Mesenchymal stem cell (in vitro differentiated cells and primary cell): ENCODE results near the gene PHKG1.
"Not testable (repeated sequence)": the region's sequence is repeated elsewhere in the genome, so short reads cannot be mapped to it uniquely, and the experiment has no call there.

Experiments
- DNase-seq: peaks from one replicate; pipeline ENCODE4 v3.0.0-alpha.2; 2013
- H2AFZ ChIP-seq: one replicate; pipeline ENCODE4 v1.6.1; 2013; ENCODE audit warnings: low read depth, mild to moderate bottlenecking, control low read depth, inconsistent platforms, low read length, moderate library complexity
- H2AK5ac ChIP-seq: 2 replicates; pipeline ENCODE4 v1.6.1; 2013; ENCODE audit warnings: low read length, moderate library complexity, mild to moderate bottlenecking, inconsistent platforms; ENCODE audit not compliant: severe bottlenecking
- H2BK120ac ChIP-seq: one replicate; pipeline ENCODE4 v1.6.1; 2013; ENCODE audit warnings: low read depth, mild to moderate bottlenecking, inconsistent platforms, low read length, moderate library complexity
- H2BK12ac ChIP-seq, 2 experiments: one replicate each; pipeline ENCODE4 v1.6.1; 2013; ENCODE audit warnings: inconsistent platforms in 2 of 2, low read length in 2 of 2, mild to moderate bottlenecking in 2 of 2, moderate library complexity in 2 of 2, control low read depth in 1 of 2
- H2BK15ac ChIP-seq: one replicate; pipeline ENCODE4 v1.6.1; 2013; ENCODE audit warnings: mild to moderate bottlenecking, low read depth, inconsistent platforms; ENCODE audit not compliant: poor library complexity, severe bottlenecking
- H2BK5ac ChIP-seq: 2 replicates; pipeline ENCODE4 v1.6.1; 2013; ENCODE audit warnings: low read depth, mild to moderate bottlenecking, low read length, control low read depth, inconsistent platforms; ENCODE audit not compliant: poor library complexity, severe bottlenecking
- H3K14ac ChIP-seq, 2 experiments: one replicate each; pipeline ENCODE4 v1.6.1; 2013; ENCODE audit warnings: inconsistent platforms in 2 of 2, low read length in 2 of 2, control low read depth in 1 of 2, mild to moderate bottlenecking in 1 of 2, moderate library complexity in 1 of 2
- H3K18ac ChIP-seq, 2 experiments: one replicate each; pipeline ENCODE4 v1.6.1; 2013; ENCODE audit warnings: inconsistent platforms in 2 of 2, low read length in 2 of 2, control low read depth in 1 of 2, low read depth in 1 of 2, mild to moderate bottlenecking in 1 of 2
- H3K23ac ChIP-seq, 2 experiments: one replicate each; pipeline ENCODE4 v1.6.1; 2013; ENCODE audit warnings: inconsistent platforms in 2 of 2, low read length in 2 of 2, mild to moderate bottlenecking in 2 of 2, moderate library complexity in 2 of 2, control low read depth in 1 of 2
- H3K27ac ChIP-seq: 2 replicates; pipeline ENCODE4 v1.5.1; 2013; ENCODE audit warnings: mild to moderate bottlenecking, moderate library complexity, low read length, control low read depth, inconsistent platforms; ENCODE audit not compliant: poor library complexity, severe bottlenecking
- H3K27me3 ChIP-seq, 2 experiments: 2 replicates each; pipeline versions ENCODE4 v1.6.1 to v1.7.0; 2013; ENCODE audit warnings: low read length in 2 of 2, mild to moderate bottlenecking in 2 of 2, moderate library complexity in 2 of 2, control low read depth in 1 of 2, inconsistent platforms in 1 of 2; ENCODE audit not compliant: control insufficient read depth in 1 of 2, insufficient read depth in 1 of 2
- H3K36me3 ChIP-seq, 2 experiments: 2 replicates each; pipeline versions ENCODE4 v1.6.1 to v1.7.0; 2013; ENCODE audit warnings: low read length in 2 of 2, control low read depth in 1 of 2, inconsistent platforms in 1 of 2, low read depth in 1 of 2, mild to moderate bottlenecking in 1 of 2; ENCODE audit not compliant: insufficient read depth in 2 of 2, control insufficient read depth in 1 of 2
- H3K4ac ChIP-seq, 2 experiments: one replicate each; pipeline ENCODE4 v1.6.1; 2013; ENCODE audit warnings: inconsistent platforms in 2 of 2, low read length in 2 of 2, mild to moderate bottlenecking in 2 of 2, moderate library complexity in 2 of 2, control low read depth in 1 of 2, low read depth in 1 of 2
- H3K4me1 ChIP-seq: 2 replicates; pipeline ENCODE4 v1.6.1; 2013; ENCODE audit warnings: low read depth, low read length, control low read depth; ENCODE audit not compliant: control insufficient read depth, insufficient read depth
- H3K4me2 ChIP-seq: 2 replicates; pipeline ENCODE4 v1.6.1; 2013; ENCODE audit warnings: low read length, mild to moderate bottlenecking, inconsistent platforms; ENCODE audit not compliant: poor library complexity, severe bottlenecking
- H3K4me3 ChIP-seq, 2 experiments: 2 replicates each; pipeline versions ENCODE4 v1.5.1 to v1.7.0; 2013; ENCODE audit warnings: low read length in 2 of 2, mild to moderate bottlenecking in 2 of 2, control low read depth in 1 of 2, low read depth in 1 of 2; ENCODE audit not compliant: insufficient read depth in 1 of 2
- H3K79me1 ChIP-seq: replicated peaks from 2 replicates; pipeline ENCODE4 v1.6.1; 2013; ENCODE audit warnings: mild to moderate bottlenecking, control low read depth, low read length, inconsistent platforms; ENCODE audit not compliant: poor library complexity, severe bottlenecking
- H3K9ac ChIP-seq: 2 replicates; pipeline ENCODE4 v1.7.0; 2013; ENCODE audit warnings: mild to moderate bottlenecking, low read length, moderate library complexity
- H3K9me3 ChIP-seq: 2 replicates; pipeline ENCODE4 v1.7.0; 2013; ENCODE audit warnings: mild to moderate bottlenecking, low read length; ENCODE audit not compliant: control insufficient read depth
- H4K8ac ChIP-seq: one replicate; pipeline ENCODE4 v1.6.1; 2013; ENCODE audit warnings: inconsistent platforms, mild to moderate bottlenecking, low read length, moderate library complexity
- H4K91ac ChIP-seq: one replicate; pipeline ENCODE4 v1.6.1; 2013; ENCODE audit warnings: mild to moderate bottlenecking, low read length, inconsistent platforms
- WGBS: methylation state at CpG from one replicate; pipeline ENCODE4 v1.1.7; 2013; ENCODE audit warnings: mixed read lengths; 5-methylcytosine and 5-hydroxymethylcytosine counted together

Gene PHKG1

DNA sequence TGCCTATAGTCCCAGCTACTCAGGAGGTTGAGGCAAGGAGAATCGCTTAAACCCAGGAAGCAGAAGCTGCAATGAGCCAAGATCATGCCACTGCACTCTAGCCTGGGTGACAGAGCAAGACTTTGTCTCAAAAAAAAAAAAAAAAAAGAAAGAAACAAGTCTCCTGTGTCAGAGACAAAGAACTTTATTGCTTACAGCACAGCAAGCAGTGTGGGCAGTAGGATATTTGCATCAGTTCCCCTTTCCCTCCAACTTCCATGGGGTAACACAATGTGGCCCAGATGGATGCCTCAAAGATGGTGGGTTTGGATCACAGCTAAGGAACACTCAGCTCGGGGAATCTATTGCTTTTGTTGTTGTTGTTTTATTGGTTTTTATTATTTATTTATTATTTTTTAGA is 47.0 kb downstream of the PHKG1 start:
- not testable (repeated sequence) for H3K9ac ChIP-seq, H3K23ac ChIP-seq, H2AK5ac ChIP-seq, H3K18ac ChIP-seq, H2BK5ac ChIP-seq, H2BK120ac ChIP-seq, H4K8ac ChIP-seq, H3K9me3 ChIP-seq, H3K27me3 ChIP-seq, H3K4ac ChIP-seq, DNase-seq, H2BK15ac ChIP-seq, H2BK12ac ChIP-seq, H3K27ac ChIP-seq, H3K14ac ChIP-seq, H4K91ac ChIP-seq, H3K36me3 ChIP-seq, H2AFZ ChIP-seq, H3K4me2 ChIP-seq, H3K4me3 ChIP-seq
- WGBS, result 92% methylated on average over 2 of the region's 2 CpGs
- Histone ChIP-seq H3K4me1 (peaks cover 16% of the 10 kb centered on the region), H3K79me1 (peaks cover 12% of the 10 kb centered on the region)

DNA sequence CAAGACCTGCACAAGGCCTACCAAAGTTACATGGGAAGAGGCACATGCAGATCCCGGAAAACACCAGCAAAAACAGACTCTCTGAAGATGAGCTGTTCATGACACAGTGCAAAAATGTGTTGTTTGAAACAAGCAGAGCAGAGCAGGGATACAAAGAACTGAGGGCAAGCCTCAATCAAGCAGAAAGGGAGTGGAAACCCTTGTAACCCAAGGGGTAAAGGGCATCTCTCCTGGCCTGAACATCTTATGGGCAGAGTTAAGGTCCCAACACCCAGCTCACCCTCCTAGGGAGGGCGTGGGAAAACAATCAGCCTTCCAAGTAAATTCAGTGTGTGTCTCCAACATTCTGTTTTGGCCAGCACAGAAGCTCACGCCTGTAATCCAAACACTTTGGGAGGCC is 52.0 kb downstream of the PHKG1 start:
- no peak for DNase-seq
- no peak overlapping the region for H3K23ac ChIP-seq
- WGBS, result 94% methylated on average over 3 of the region's 3 CpGs

DNA sequence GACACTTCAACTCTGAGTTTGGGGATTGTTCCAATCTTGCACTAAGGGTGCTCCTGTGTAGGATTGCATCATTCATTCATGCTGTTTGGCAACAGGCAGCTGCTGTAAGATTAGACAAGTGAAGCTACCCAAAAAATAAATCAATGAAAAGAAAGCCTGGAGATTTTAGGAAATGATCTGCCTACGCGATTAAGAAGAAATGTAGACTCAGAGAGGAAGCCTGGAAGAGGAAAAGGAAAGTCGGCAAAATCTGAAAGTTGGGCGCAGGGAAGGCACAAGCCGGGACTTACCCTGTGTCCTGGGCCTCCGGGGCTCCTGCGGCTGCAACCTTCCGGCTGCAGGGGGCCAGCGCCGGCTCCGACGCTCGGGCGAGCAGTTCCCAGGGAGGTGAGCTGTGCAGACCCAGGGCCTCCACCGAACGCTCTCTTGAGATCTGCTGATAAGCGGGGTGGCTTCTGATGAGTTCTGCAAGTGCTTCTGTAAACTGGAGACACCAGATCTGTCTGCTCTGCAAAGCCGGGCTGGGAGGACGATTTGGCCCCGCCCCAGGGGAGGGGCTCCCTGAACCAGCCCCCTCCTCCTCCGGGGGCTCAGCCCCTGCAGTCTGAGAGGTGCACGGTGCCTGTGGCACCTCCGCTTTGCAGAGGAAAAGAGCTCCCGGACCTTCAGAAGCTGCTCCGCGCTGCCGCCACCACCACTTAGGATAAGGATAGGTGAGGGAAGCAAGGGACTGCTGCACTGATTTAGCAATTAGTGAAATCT is 58.9 kb downstream of the PHKG1 start:
- Histone ChIP-seq H2AFZ (peak overlapping the region; percentile 73), H3K4me1 (peaks cover 3% of the 10 kb centered on the region), H3K9me3 (no peaks in the 10 kb centered on the region), H2AK5ac (no peak overlapping the region), H2BK12ac (peak overlapping the region in 1 of 2 experiments; percentile 47), H2BK120ac (no peak overlapping the region), H3K18ac (peak overlapping the region in 1 of 2 experiments; percentile 91), H3K79me1 (peaks cover 4% of the 10 kb centered on the region), H2BK15ac (no peak overlapping the region), H3K36me3 (peaks cover 7 to 29% of the 10 kb centered on the region in 2 experiments), H3K4ac (no peak overlapping the region), H3K27me3 (no peaks in the 10 kb centered on the region), H3K14ac (no peak overlapping the region), H3K4me2 (peak overlapping the region; percentile 95), H3K23ac (no peak overlapping the region), H2BK5ac (no peak overlapping the region), H3K4me3 (peak overlapping the region; percentile 66 to 89), H4K8ac (peak overlapping the region; percentile 45), H4K91ac (no peak overlapping the region), H3K9ac (peak overlapping the region; percentile 84), H3K27ac (peak overlapping the region; percentile 73)
- WGBS, result 2% methylated on average over 27 of the region's 27 CpGs
- DNase-seq, result peak; percentile 83

More for the DNA sequence above, 52.0 kb downstream of the PHKG1 start:
- no peaks in the 10 kb centered on the region for H3K9me3 ChIP-seq
- no peak overlapping the region for H2AFZ ChIP-seq
- no peak overlapping the region for H2BK120ac ChIP-seq
- peak overlapping the region; percentile 62 for H3K27ac ChIP-seq
- H3K18ac ChIP-seq, result no peak overlapping the region
- H2BK5ac ChIP-seq, result no peak overlapping the region
- no peak overlapping the region for H2AK5ac ChIP-seq
- no peak overlapping the region for H3K4me3 ChIP-seq
- H3K14ac ChIP-seq, result no peak overlapping the region
- H4K91ac ChIP-seq, result no peak overlapping the region
- peaks cover 11% of the 10 kb centered on the region for H3K79me1 ChIP-seq
- H3K4me2 ChIP-seq, result no peak overlapping the region
- H2BK15ac ChIP-seq, result no peak overlapping the region
- no peaks in the 10 kb centered on the region for H3K27me3 ChIP-seq
- no peak overlapping the region for H2BK12ac ChIP-seq
- no peak overlapping the region for H3K9ac ChIP-seq
- peaks cover 0 to 12% of the 10 kb centered on the region in 2 experiments for H3K36me3 ChIP-seq
- H4K8ac ChIP-seq, result no peak overlapping the region
- H3K4ac ChIP-seq, result peak overlapping the region in 1 of 2 experiments; percentile 79
- no peaks in the 10 kb centered on the region for H3K4me1 ChIP-seq

DNA sequence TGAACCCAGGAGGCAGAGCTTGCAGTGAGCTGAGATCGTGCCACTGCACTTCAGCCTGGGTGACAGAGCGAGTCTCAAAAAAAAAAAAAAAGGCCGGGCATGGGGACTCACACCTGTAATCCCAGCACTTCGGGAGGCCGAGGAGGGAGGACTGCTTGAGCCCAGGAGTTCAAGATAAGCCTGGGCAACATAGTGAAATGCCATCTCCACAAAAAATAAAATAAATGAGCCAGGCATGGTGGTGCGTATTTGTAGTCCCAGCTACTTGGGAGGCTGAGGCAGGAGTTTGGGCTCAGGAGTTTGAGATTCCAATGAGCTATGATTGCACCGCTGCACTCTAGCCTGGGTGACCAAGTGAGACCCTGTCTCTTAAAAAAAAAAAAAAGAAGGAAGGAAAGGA is 60.2 kb downstream of the PHKG1 start:
- not testable (repeated sequence) for H2AK5ac ChIP-seq, H2BK12ac ChIP-seq, H3K9ac ChIP-seq, DNase-seq, H3K4me2 ChIP-seq, H4K91ac ChIP-seq, H3K9me3 ChIP-seq, H2BK15ac ChIP-seq, H3K4me3 ChIP-seq, H3K4me1 ChIP-seq, H3K27me3 ChIP-seq, H3K23ac ChIP-seq, H3K18ac ChIP-seq, H3K14ac ChIP-seq, H3K4ac ChIP-seq, H4K8ac ChIP-seq, H2BK5ac ChIP-seq, H3K27ac ChIP-seq, H2BK120ac ChIP-seq, H2AFZ ChIP-seq
- Histone ChIP-seq H3K79me1 (peaks cover 11% of the 10 kb centered on the region), H3K36me3 (peaks cover 10 to 33% of the 10 kb centered on the region in 2 experiments)
- 94% methylated on average over 7 of the region's 7 CpGs for WGBS
